ENCODE results near the gene RPS6KL1.

The RPS6KL1 gene

GRCh38 chr14:74941676-74942097 is 18.6 kb upstream of the RPS6KL1 start:
- H3K4me3 ChIP-seq (ENCODE audit: control insufficient read depth, low read depth, low read length) = no peak overlapping the region
- TF ChIP-seq CTCF (conservative IDR thresholded peaks at IDR 0.05; ENCODE audit: control insufficient read depth, insufficient read depth, low read depth, low read length) = no peak
- DNase-seq (ENCODE audit: low read depth) = peak; percentile 52

- TF ChIP-seq CTCF (conservative IDR thresholded peaks at IDR 0.05; ENCODE audit: control insufficient read depth, insufficient read depth, low read depth, low read length) = no peak
- no peak overlapping the region for H3K4me3 ChIP-seq (ENCODE audit: control insufficient read depth, low read depth, low read length)
- DNase-seq (ENCODE audit: low read depth) = no peak
These were observed 18.0 kb upstream of the RPS6KL1 start for GRCh38 chr14:74940956-74941565.

GRCh38 chr14:74938531-74939495 is 15.8 kb upstream of the RPS6KL1 start:
- TF ChIP-seq CTCF (conservative IDR thresholded peaks at IDR 0.05; ENCODE audit: control insufficient read depth, insufficient read depth, low read depth, low read length) = no peak
- no peak for DNase-seq (ENCODE audit: low read depth)
- H3K4me3 ChIP-seq (ENCODE audit: control insufficient read depth, low read depth, low read length) = no peak overlapping the region

- no peak for TF ChIP-seq CTCF (conservative IDR thresholded peaks at IDR 0.05; ENCODE audit: control insufficient read depth, insufficient read depth, low read depth, low read length)
- no peak for DNase-seq (ENCODE audit: low read depth)
- no peak overlapping the region for H3K4me3 ChIP-seq (ENCODE audit: control insufficient read depth, low read depth, low read length)
These were observed 14.1 kb upstream of the RPS6KL1 start for GRCh38 chr14:74937171-74937570.

GRCh38 chr14:74936731-74937130 is 13.7 kb upstream of the RPS6KL1 start:
- TF ChIP-seq CTCF (conservative IDR thresholded peaks at IDR 0.05; ENCODE audit: control insufficient read depth, insufficient read depth, low read depth, low read length) = no peak
- DNase-seq (ENCODE audit: low read depth) = no peak

GRCh38 chr14:74936151-74936550 is 13.1 kb upstream of the RPS6KL1 start:
- no peak for TF ChIP-seq CTCF (conservative IDR thresholded peaks at IDR 0.05; ENCODE audit: control insufficient read depth, insufficient read depth, low read depth, low read length)
- no peak for DNase-seq (ENCODE audit: low read depth)
- H3K4me3 ChIP-seq (ENCODE audit: control insufficient read depth, low read depth, low read length) = no peak overlapping the region

More at GRCh38 chr14:74936731-74937130, 13.7 kb upstream of the RPS6KL1 start:
- H3K4me3 ChIP-seq (ENCODE audit: control insufficient read depth, low read depth, low read length) = no peak overlapping the region
